GM12878 (cell line): ENCODE results near the gene SENP1. TPM values are rescaled to one million over a fixed set of nuclear protein-coding genes. Genes with fewer than 3 reads are reported as not detected.

Experiments
- ATAC-seq: fragments of 200-7000 bp; cut with Tn5 transposase; 3 replicates; pipeline ENCODE4 v1.9.1; 2020; ENCODE audit warnings: mild to moderate bottlenecking, moderate library complexity
- BruUV-seq: library from RNA; stranded (reverse); fragments of 400-500 nt; replicated peaks from 2 replicates; lab custom pipeline; 2021; lab: Mats Ljungman, UMichigan
- CTCF ChIA-PET: fragments of 300-600 bp; sonication (Branson Sonifier 250); formaldehyde crosslinking; extraction: SDS; loops from one replicate; lab custom pipeline; 2021; ENCODE audit warnings: inconsistent platforms; lab: Yijun Ruan, JAX
- POLR2A ChIA-PET: fragments of 350-600 bp; formaldehyde crosslinking; extraction: SDS; loops from one replicate; lab custom pipeline; 2021; ENCODE audit warnings: inconsistent platforms; lab: Charles Lee
- RAD21 ChIA-PET: fragments of 300-600 bp; sonication (Branson Sonifier 250); formaldehyde crosslinking; loops from one replicate; lab custom pipeline; 2023; ENCODE audit warnings: antibody characterized with exemption; ENCODE audit not compliant: unreplicated experiment; lab: Charles Lee
- SMC1A ChIA-PET: fragments of 300-600 bp; sonication (Branson Sonifier 250); formaldehyde crosslinking; loops from one replicate; lab custom pipeline; 2023; ENCODE audit not compliant: unreplicated experiment, uncharacterized antibody; lab: Charles Lee
- DNase-seq: peaks from one replicate; pipeline ENCODE4 v3.0.0-alpha.2; 2011; ENCODE audit warnings: low read depth, low spot score
- FAIRE-seq: peaks from 3 replicates; lab custom pipeline; 2011; peaks lifted over from hg19 to GRCh38; lab: Jason Lieb, UNC
- H2AFZ ChIP-seq: 2 replicates; pipeline ENCODE4 v1.6.0; 2011; ENCODE audit warnings: low read depth, low read length, control low read depth; ENCODE audit not compliant: control insufficient read depth
- H3K27ac ChIP-seq: 2 replicates; pipeline ENCODE4 v1.5.1; 2011; ENCODE audit warnings: control low read depth; ENCODE audit not compliant: control insufficient read depth, insufficient read depth
- H3K27me3 ChIP-seq, 2 experiments: replicated peaks in 1 of 2; 2 replicates each; pipeline versions ENCODE4 v1.6.0 to v1.6.1; 2011; ENCODE audit warnings: low read length in 1 of 2; ENCODE audit not compliant: control insufficient read depth in 2 of 2, insufficient read depth in 2 of 2
- H3K36me3 ChIP-seq, 2 experiments: 2 replicates each; pipeline ENCODE4 v1.5.1; 2011; ENCODE audit warnings: low read length in 1 of 2; ENCODE audit not compliant: control insufficient read depth in 2 of 2, insufficient read depth in 2 of 2
- H3K4me1 ChIP-seq: 2 replicates; pipeline ENCODE4 v1.6.1; 2011; ENCODE audit warnings: mild to moderate bottlenecking, low read length, moderate library complexity, mixed read lengths; ENCODE audit not compliant: control insufficient read depth, insufficient read depth
- H3K4me2 ChIP-seq: 2 replicates; pipeline ENCODE4 v1.6.0; 2011; ENCODE audit warnings: control low read depth; ENCODE audit not compliant: control insufficient read depth, insufficient read depth
- H3K4me3 ChIP-seq: fragments of 200-600 bp; sonication (generic); 2 replicates; pipeline ENCODE4 v1.5.1; 2016
- H3K79me2 ChIP-seq: 2 replicates; pipeline ENCODE4 v1.6.0; 2011; ENCODE audit warnings: low read length; ENCODE audit not compliant: control insufficient read depth, insufficient read depth
- H3K9ac ChIP-seq: 2 replicates; pipeline ENCODE4 v1.8.0; 2011; ENCODE audit warnings: low read length, control low read depth, mixed read lengths; ENCODE audit not compliant: control insufficient read depth, insufficient read depth
- H3K9me3 ChIP-seq: replicated peaks from 3 replicates; pipeline ENCODE4 v1.5.1; 2011; ENCODE audit warnings: mild to moderate bottlenecking, low read length; ENCODE audit not compliant: control insufficient read depth, insufficient read depth
- H4K20me1 ChIP-seq: 2 replicates; pipeline ENCODE4 v1.6.0; 2011; ENCODE audit not compliant: control insufficient read depth, insufficient read depth
- IKZF2 ChIP-seq, 2 experiments: fragments of 450-650 bp; IDR thresholded peaks; 2 replicates each; pipeline ENCODE4 v1.6.1; 2017; ENCODE audit warnings: mild to moderate bottlenecking in 2 of 2, moderate library complexity in 2 of 2
- JUNB ChIP-seq: IDR thresholded peaks from 2 replicates; pipeline ENCODE4 v1.6.1; 2016; ENCODE audit warnings: antibody characterized with exemption, mild to moderate bottlenecking
- KLF5 ChIP-seq: fragments of 450-650 bp; IDR thresholded peaks from 2 replicates; pipeline ENCODE4 v1.6.1; 2014; ENCODE audit warnings: mild to moderate bottlenecking; ENCODE audit not compliant: partially characterized antibody
- NFXL1 ChIP-seq: fragments of 450-650 bp; IDR thresholded peaks from 2 replicates; pipeline ENCODE4 v1.6.1; 2017; ENCODE audit warnings: antibody characterized with exemption, mild to moderate bottlenecking, borderline replicate concordance
- RUNX3 ChIP-seq: IDR thresholded peaks from 2 replicates; pipeline ENCODE4 v1.6.1; 2012; ENCODE audit warnings: low read length, inconsistent platforms
- SRF ChIP-seq, 2 experiments: IDR thresholded peaks; 2 replicates each; pipeline ENCODE4 v1.6.1; 2011; ENCODE audit warnings: low read depth in 2 of 2, low read length in 2 of 2, mild to moderate bottlenecking in 1 of 2, moderate library complexity in 1 of 2
- ZNF207 ChIP-seq: fragments of 450-650 bp; IDR thresholded peaks from 2 replicates; pipeline ENCODE4 v1.6.1; 2014; ENCODE audit warnings: antibody characterized with exemption, mild to moderate bottlenecking, borderline replicate concordance
- ZNF274 ChIP-seq: IDR thresholded peaks from one replicate; pipeline ENCODE4 v1.8.0; 2011; ENCODE audit not compliant: insufficient read length, insufficient read depth
- WGBS: methylation state at CpG from one replicate; pipeline ENCODE4 v1.1.6; 2016; ENCODE audit warnings: low lambda C conversion rate; ENCODE audit not compliant: insufficient replicate concordance, insufficient coverage; ENCODE audit errors: missing lambda C conversion rate; 5-methylcytosine and 5-hydroxymethylcytosine counted together
- in situ Hi-C: fragments of 300-500 bp; cut with MboI; formaldehyde crosslinking; loops from 9 replicates; pipeline ENCODE4 v1.14.3; 2018; ENCODE audit warnings: mixed read lengths
- intact Hi-C: fragments of 100-400 bp; cut with micrococcal nuclease; formaldehyde crosslinking; loops from one replicate; pipeline ENCODE4 v1.14.2; 2022; ENCODE audit not compliant: unreplicated experiment
- polyA plus RNA-seq, 11 experiments: library from polyadenylated mRNA; depleted of rRNA in 4 of 11; unstranded in 6 of 11; stranded (reverse) in 5 of 11; fragments of >200 nt; fragmentation: Nextera tagmentation in 4 of 11; fragmentation: Illumina TruSeq in 1 of 11; extraction: Ambion mirVana in 4 of 11; extraction: Trizol in 1 of 11; gene quantifications; 1 replicate in 1 of 11; 2 replicates in 10 of 11; pipeline versions ENCODE4 v1.2.1 to v1.2.3, GENCODE V29; 2011 to 2016; ENCODE audit warnings: inconsistent platforms in 2 of 11, missing spikeins in 2 of 11, low read depth in 1 of 11
- total RNA-seq, 4 experiments: library from RNA; depleted of rRNA in 3 of 4; stranded (reverse); fragments of >200 nt in 3 of 4; fragmentation: Illumina TruSeq in 1 of 4; extraction: Trizol in 1 of 4; gene quantifications; 2 replicates each; pipeline versions ENCODE4 v1.2.1 to v1.2.3, GENCODE V29; 2013 to 2021
- TF ChIP-seq, protein P1 (sequence below): IDR thresholded peaks from 2 replicates; pipeline ENCODE4 v1.6.1; 2011; ENCODE audit warnings: mild to moderate bottlenecking, low read depth, low read length, moderate library complexity; ENCODE audit not compliant: insufficient replicate concordance
- TF ChIP-seq, protein P2 (sequence below): IDR thresholded peaks from 2 replicates; pipeline ENCODE4 v1.6.1; 2012; ENCODE audit warnings: low read depth, low read length, improper control_type of control experiment
- TF ChIP-seq, protein P3 (sequence below): IDR thresholded peaks from 2 replicates; pipeline ENCODE4 v1.6.1; 2012; ENCODE audit warnings: low read depth, low read length, improper control_type of control experiment
- TF ChIP-seq, protein P4 (sequence below): fragments of 450-650 bp; IDR thresholded peaks from 2 replicates; pipeline ENCODE4 v1.6.1; 2017; ENCODE audit warnings: mild to moderate bottlenecking

Gene SENP1
- total and polyA plus RNA-seq, 10 of the 15 experiments (the other 5 are each of a cell fraction or from before 2014, with no cell fraction given), result 8.1 to 52.4 (median 26.1) TPM

DNA sequence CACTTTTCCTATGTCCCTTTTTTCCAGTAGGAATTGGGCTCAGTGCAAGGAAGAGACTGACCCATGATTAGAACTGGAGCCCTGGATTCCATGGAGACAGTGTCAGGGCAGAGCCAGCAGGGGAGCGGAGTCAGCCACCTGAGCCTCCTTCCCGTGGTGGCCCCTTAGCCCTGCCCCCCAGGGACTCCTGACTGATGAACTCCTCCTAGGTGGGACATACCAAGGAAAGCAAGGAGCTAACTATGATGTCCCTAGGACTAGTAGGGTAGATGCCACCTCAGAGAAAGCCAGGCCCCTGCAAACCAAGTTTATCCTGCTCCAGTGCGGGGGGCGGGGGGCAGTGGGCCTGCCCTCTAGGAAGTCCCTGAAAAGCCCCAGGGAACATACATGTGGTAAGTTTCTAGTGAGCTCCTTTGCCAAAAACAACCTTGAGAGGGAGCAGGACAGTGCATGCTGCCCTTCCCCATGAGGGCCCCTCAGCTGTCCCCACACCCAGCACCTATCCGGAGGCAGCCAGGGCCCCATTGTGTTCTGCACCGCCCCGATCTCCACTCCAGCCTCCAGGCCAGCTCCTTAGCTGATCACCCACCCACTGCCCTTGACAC is 95.4 kb downstream of the SENP1 start (continued):
- TF ChIP-seq, protein P1, sequence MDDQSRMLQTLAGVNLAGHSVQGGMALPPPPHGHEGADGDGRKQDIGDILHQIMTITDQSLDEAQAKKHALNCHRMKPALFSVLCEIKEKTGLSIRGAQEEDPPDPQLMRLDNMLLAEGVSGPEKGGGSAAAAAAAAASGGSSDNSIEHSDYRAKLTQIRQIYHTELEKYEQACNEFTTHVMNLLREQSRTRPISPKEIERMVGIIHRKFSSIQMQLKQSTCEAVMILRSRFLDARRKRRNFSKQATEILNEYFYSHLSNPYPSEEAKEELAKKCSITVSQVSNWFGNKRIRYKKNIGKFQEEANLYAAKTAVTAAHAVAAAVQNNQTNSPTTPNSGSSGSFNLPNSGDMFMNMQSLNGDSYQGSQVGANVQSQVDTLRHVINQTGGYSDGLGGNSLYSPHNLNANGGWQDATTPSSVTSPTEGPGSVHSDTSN, result no peak
- no peak for TF ChIP-seq ZNF274
- TF ChIP-seq, protein P2, sequence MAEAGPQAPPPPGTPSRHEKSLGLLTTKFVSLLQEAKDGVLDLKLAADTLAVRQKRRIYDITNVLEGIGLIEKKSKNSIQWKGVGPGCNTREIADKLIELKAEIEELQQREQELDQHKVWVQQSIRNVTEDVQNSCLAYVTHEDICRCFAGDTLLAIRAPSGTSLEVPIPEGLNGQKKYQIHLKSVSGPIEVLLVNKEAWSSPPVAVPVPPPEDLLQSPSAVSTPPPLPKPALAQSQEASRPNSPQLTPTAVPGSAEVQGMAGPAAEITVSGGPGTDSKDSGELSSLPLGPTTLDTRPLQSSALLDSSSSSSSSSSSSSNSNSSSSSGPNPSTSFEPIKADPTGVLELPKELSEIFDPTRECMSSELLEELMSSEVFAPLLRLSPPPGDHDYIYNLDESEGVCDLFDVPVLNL, result no peak
- TF ChIP-seq SRF (IDR thresholded peaks at IDR 0.05; ENCODE audit: low read depth in 2 of 2, low read length in 2 of 2), result no peak
- TF ChIP-seq JUNB, result no peak
- no peak for TF ChIP-seq ZNF207
- no peak for TF ChIP-seq KLF5
- no peak for TF ChIP-seq IKZF2 (IDR thresholded peaks at IDR 0.05)

DNA sequence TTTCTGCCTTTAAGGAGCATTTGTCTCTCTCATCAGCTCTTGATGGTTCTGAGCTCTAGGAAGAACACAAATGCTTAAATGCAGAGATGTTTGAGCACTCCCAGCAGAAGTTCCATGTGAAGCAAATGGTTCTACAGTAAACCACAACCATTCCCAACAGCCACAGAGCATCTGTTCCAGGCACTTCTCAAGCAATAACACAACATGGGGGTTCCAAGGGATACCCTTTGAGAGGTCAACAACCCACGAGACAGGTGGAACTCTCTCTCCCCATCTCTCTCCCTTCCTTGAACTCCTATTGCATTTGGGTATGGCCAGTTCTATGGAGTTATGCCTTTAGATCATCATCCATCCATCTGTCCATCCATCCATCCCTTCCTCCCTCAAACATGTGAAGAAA is 96.4 kb downstream of the SENP1 start:
- no peak overlapping the region for H3K4me2 ChIP-seq
- intact Hi-C loops (no loop called here), in situ Hi-C loops (no loop called here)
- DNase-seq (no peak), ATAC-seq (no peak), FAIRE-seq (no peak)
- H2AFZ ChIP-seq, result no peak overlapping the region
- whole genome bisulfite sequencing, result 0% methylated on average over 1 of the region's 1 CpG
- ChIA-PET POLR2A (no interaction called here), CTCF (no interaction called here), SMC1A (no interaction called here), RAD21 (no interaction called here)
- H3K36me3 ChIP-seq, result no peaks in the 10 kb centered on the region
- no peak overlapping the region for H3K27ac ChIP-seq
- H3K27me3 ChIP-seq, result peaks cover 6 to 7% of the 10 kb centered on the region in 2 experiments
- H3K4me3 ChIP-seq, result no peak overlapping the region
- no TSS peak for BruUV-seq
- TF ChIP-seq RUNX3 (no peak), NFXL1 (no peak)
- TF ChIP-seq, protein P3, sequence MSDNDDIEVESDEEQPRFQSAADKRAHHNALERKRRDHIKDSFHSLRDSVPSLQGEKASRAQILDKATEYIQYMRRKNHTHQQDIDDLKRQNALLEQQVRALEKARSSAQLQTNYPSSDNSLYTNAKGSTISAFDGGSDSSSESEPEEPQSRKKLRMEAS, result no peak
- TF ChIP-seq, protein P4, sequence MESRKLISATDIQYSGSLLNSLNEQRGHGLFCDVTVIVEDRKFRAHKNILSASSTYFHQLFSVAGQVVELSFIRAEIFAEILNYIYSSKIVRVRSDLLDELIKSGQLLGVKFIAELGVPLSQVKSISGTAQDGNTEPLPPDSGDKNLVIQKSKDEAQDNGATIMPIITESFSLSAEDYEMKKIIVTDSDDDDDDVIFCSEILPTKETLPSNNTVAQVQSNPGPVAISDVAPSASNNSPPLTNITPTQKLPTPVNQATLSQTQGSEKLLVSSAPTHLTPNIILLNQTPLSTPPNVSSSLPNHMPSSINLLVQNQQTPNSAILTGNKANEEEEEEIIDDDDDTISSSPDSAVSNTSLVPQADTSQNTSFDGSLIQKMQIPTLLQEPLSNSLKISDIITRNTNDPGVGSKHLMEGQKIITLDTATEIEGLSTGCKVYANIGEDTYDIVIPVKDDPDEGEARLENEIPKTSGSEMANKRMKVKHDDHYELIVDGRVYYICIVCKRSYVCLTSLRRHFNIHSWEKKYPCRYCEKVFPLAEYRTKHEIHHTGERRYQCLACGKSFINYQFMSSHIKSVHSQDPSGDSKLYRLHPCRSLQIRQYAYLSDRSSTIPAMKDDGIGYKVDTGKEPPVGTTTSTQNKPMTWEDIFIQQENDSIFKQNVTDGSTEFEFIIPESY, result no peak
- no peaks in the 10 kb centered on the region for H3K79me2 ChIP-seq
- no peaks in the 10 kb centered on the region for H4K20me1 ChIP-seq
- no peaks in the 10 kb centered on the region for H3K4me1 ChIP-seq
- no peaks in the 10 kb centered on the region for H3K9me3 ChIP-seq
- H3K9ac ChIP-seq, result no peak overlapping the region
